ENCODE measurements around the gene TSC22D4.
"Not testable (repeated sequence)": the region's sequence is repeated elsewhere in the genome, so short reads cannot be mapped to it uniquely, and the experiment has no call there.

- not testable (repeated sequence) for TF ChIP-seq POLR2A (IDR thresholded peaks at IDR 0.05; ENCODE audit: low read depth, low read length); POLR2AphosphoS5 (IDR thresholded peaks at IDR 0.05; ENCODE audit: low read depth, low read length); TAF1 (IDR thresholded peaks at IDR 0.05; ENCODE audit: low read depth, low read length); SPI1 (IDR thresholded peaks at IDR 0.05; ENCODE audit: low read depth, low read length); POU2F2 (IDR thresholded peaks at IDR 0.05; ENCODE audit: low read depth, low read length); PAX5 (IDR thresholded peaks at IDR 0.05; ENCODE audit: insufficient read depth, low read length, severe bottlenecking)
These were observed 31.7 kb downstream of the TSC22D4 start for GRCh38 chr7:100447363-100447762.

Data from GM12891 (cell line).